ENCODE data around the gene TM9SF4.

DNA sequence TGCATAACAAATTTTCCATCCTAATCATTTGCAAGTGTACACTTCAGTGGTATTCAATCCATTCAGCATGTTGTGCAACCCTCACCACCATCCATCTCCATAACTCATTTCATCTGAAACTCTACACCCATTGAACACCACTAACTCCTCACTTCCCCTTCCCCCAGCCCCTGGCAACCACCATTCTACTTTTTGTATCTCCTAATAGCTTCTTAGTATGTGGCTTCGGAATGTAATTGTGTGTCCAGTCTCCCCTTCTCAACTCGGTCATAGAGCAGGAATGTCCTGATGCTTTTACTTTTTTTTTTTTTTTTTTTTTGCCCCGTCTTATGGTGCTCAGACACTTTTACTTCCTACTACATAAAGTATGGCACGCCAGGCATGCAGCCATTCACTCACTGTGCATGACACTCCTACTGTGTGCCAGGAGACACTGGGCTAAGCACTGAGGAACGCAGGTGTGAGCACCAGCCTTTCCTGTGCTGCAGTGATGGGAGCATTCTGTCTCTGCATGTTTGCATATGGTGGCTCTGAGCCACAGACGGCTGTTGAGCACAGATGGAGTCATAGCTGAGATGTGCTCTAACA, 42.2 kb upstream of the TM9SF4 start:
- TF ChIP-seq, protein P1, sequence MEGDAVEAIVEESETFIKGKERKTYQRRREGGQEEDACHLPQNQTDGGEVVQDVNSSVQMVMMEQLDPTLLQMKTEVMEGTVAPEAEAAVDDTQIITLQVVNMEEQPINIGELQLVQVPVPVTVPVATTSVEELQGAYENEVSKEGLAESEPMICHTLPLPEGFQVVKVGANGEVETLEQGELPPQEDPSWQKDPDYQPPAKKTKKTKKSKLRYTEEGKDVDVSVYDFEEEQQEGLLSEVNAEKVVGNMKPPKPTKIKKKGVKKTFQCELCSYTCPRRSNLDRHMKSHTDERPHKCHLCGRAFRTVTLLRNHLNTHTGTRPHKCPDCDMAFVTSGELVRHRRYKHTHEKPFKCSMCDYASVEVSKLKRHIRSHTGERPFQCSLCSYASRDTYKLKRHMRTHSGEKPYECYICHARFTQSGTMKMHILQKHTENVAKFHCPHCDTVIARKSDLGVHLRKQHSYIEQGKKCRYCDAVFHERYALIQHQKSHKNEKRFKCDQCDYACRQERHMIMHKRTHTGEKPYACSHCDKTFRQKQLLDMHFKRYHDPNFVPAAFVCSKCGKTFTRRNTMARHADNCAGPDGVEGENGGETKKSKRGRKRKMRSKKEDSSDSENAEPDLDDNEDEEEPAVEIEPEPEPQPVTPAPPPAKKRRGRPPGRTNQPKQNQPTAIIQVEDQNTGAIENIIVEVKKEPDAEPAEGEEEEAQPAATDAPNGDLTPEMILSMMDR (IDR thresholded peaks at IDR 0.05 in 4 of 5, conservative IDR thresholded peaks at IDR 0.05 in 1 of 5) = no peak
- no peak for TF ChIP-seq POLR2A (IDR thresholded peaks at IDR 0.05)
